BE2C (cell line): Measurements from ENCODE around the gene LINGO4.

Experiments
- DNase-seq: peaks from one replicate; pipeline ENCODE4 v3.0.0-alpha.2; 2020
- H3K27me3 ChIP-seq: fragments of 250-450 bp; sonication (Bioruptor Pico); 2 replicates; pipeline ENCODE4 v1.5.1; 2020; ENCODE audit warnings: mild to moderate bottlenecking
- H3K36me3 ChIP-seq: fragments of 250-450 bp; sonication (Bioruptor Pico); 2 replicates; pipeline ENCODE4 v1.5.1; 2020; ENCODE audit warnings: mild to moderate bottlenecking
- H3K4me1 ChIP-seq: fragments of 250-450 bp; sonication (Bioruptor Pico); 2 replicates; pipeline ENCODE4 v1.5.1; 2020
- H3K4me3 ChIP-seq: 2 replicates; pipeline ENCODE4 v1.5.1; 2011; ENCODE audit warnings: low read depth, low read length
- H3K9me3 ChIP-seq: fragments of 250-450 bp; sonication (Bioruptor Pico); 2 replicates; pipeline ENCODE4 v1.5.1; 2020
- TF ChIP-seq, protein P1 (sequence below): IDR thresholded peaks from 2 replicates; pipeline ENCODE4 v1.5.1; 2012; ENCODE audit warnings: mild to moderate bottlenecking, low read depth, low read length

Gene LINGO4

DNA sequence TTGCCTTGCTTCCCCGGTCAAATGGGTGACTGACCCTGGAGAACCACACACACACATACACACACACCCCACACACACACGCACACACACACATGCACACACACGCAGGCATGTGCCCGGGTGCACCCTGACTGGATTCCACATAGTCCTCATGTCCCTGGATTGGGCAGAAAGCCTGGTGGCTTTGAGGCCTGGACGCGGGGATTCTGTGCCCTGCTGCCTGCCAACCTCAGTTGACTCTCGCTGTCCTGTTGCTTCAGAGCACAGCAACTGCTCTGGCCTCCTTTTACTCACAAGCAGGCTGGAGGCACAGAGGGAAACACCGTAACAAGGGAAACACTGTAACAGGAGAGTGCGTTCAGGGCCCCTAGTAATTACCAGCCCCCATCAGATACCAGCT is 20.0 kb upstream of the LINGO4 start:
- Histone ChIP-seq H3K36me3 (no peaks in the 10 kb centered on the region), H3K27me3 (no peaks in the 10 kb centered on the region), H3K4me1 (peaks cover 44% of the 10 kb centered on the region), H3K9me3 (no peaks in the 10 kb centered on the region), H3K4me3 (no peak overlapping the region)
- no peak for DNase-seq
- TF ChIP-seq, protein P1, sequence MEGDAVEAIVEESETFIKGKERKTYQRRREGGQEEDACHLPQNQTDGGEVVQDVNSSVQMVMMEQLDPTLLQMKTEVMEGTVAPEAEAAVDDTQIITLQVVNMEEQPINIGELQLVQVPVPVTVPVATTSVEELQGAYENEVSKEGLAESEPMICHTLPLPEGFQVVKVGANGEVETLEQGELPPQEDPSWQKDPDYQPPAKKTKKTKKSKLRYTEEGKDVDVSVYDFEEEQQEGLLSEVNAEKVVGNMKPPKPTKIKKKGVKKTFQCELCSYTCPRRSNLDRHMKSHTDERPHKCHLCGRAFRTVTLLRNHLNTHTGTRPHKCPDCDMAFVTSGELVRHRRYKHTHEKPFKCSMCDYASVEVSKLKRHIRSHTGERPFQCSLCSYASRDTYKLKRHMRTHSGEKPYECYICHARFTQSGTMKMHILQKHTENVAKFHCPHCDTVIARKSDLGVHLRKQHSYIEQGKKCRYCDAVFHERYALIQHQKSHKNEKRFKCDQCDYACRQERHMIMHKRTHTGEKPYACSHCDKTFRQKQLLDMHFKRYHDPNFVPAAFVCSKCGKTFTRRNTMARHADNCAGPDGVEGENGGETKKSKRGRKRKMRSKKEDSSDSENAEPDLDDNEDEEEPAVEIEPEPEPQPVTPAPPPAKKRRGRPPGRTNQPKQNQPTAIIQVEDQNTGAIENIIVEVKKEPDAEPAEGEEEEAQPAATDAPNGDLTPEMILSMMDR: no peak

DNA sequence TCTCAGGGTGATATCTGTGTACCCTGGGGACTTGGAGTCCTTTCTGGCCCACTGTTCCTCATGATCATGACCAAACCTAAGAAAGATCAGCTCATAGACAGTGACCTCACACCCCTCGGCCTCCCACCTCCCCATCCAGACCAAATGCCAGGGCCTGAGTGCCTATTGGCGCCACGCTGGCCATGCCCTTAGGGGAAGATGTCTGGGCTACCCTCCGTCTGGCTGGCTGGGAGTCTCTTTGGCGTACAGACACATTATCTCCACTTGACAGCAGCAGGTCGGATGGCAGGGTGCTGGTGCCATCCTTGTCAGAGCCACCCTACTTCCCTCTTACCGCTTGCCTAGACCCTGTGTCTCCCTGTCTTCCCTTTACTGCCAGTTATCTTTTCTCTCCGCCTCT is 18.0 kb upstream of the LINGO4 start:
- peaks cover 30% of the 10 kb centered on the region for H3K4me1 ChIP-seq
- no peaks in the 10 kb centered on the region for H3K27me3 ChIP-seq
- H3K36me3 ChIP-seq: no peaks in the 10 kb centered on the region
- peak; percentile 57 for DNase-seq
- TF ChIP-seq, protein P1: no peak
- H3K4me3 ChIP-seq: no peak overlapping the region
- H3K9me3 ChIP-seq: no peaks in the 10 kb centered on the region

DNA sequence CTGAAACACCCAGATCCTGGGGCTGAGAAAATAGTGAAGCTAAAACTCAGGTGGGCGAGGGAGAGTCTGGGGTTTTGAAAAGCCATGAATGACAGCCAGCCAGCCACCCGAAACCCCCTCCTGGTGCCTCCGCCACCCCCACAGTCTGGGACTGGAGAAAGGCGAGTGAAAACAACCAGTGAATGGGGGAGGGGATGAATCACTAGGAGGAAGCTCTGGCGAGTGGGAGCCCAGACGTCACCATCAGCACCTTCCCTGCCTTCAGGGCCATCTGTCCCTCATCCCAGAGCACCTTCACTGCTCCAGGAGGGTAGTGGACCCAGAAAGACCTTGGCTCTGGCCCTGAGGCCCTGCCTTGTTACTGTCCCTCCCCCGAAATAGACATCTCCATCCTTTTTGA is 17.2 kb upstream of the LINGO4 start:
- TF ChIP-seq, protein P1: no peak
- no peak for DNase-seq
- H3K27me3 ChIP-seq: no peaks in the 10 kb centered on the region
- H3K9me3 ChIP-seq: no peaks in the 10 kb centered on the region
- no peak overlapping the region for H3K4me3 ChIP-seq
- no peaks in the 10 kb centered on the region for H3K36me3 ChIP-seq
- H3K4me1 ChIP-seq: peaks cover 29% of the 10 kb centered on the region

DNA sequence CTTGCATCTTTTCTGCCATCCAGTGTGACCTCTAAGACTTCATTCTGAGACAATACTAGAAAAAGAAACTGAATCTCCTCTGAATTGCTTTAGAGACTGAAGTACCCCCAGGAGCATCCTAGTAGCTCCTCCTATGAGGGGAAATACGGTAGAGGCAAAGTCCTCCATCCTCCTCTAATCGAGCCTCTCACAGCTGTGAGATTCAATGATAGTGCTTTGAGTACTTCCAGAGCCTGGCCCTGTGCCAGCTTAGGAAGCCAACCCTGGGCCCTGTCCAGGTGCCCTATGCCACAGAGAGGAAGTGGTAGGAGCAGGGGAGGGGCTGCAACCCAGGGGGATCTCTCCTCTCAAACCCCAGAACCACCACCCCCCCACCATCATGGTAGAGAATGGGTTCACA is 15.7 kb upstream of the LINGO4 start:
- no peak overlapping the region for H3K4me3 ChIP-seq
- no peaks in the 10 kb centered on the region for H3K9me3 ChIP-seq
- TF ChIP-seq, protein P1: no peak
- H3K36me3 ChIP-seq: no peaks in the 10 kb centered on the region
- peaks cover 29% of the 10 kb centered on the region for H3K4me1 ChIP-seq
- no peaks in the 10 kb centered on the region for H3K27me3 ChIP-seq
- DNase-seq: peak; percentile 76

DNA sequence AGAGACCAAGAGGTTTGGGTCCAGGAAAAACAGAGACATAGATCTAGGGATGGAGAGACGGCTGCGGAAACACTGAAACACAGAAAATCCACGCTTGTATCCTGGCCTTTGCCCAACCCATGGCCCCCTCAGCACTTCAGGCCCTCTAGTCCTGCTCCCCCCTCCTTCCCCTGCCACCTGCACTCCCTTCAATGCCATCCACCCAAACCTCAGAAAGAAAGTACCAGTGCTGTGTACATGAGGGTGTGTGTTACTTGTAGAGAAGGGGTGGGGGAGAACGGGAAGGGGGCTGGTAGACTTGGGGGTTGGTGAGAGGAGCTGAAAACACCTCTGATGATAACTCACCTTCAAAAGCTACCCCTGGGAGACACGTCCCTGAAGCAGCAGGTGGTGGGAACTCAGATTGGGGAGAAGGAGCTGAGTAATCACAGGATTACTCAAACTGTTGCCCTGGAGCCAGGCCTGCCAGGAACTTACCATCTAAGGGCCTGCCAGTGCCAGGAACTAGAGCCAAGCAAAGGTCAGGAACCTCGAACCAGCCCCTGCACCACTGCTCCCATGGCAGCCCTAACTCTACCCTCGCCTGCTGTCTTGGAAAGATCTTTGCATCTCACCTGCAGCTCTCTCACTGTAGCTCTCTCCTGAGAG is 14.9 kb upstream of the LINGO4 start:
- peaks cover 29% of the 10 kb centered on the region for H3K4me1 ChIP-seq
- H3K36me3 ChIP-seq: no peaks in the 10 kb centered on the region
- H3K4me3 ChIP-seq: no peak overlapping the region
- H3K27me3 ChIP-seq: no peaks in the 10 kb centered on the region
- DNase-seq: no peak
- H3K9me3 ChIP-seq: no peaks in the 10 kb centered on the region
- TF ChIP-seq, protein P1: no peak

DNA sequence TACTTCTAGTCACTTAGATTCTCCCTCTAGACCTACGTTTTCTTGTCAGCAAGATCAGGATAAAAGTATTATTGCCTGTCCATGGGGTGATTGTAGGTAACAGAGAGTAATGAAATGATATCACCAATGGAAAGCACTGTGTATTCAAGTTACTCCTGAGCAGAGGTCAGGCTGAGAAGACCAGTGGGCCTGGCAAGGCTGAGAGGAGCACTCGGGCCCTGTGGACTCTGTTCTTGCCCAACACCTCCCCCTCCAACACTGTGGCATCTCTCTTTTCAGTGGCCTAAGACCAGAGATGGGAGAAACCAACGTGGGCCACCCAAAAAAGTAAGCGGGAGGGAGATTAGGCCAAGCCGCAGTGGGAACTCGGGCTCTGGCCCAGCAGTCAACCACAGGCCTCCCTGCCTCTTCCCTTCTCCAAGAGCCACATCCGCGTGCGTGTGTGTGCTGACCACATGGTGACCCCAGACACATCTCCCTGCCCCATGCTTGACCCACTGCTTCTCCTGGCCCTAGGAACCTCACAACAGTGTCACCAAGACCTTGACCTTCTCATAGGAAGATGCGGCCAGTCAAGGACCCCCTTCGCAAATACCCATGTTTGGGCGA is 14.1 kb upstream of the LINGO4 start:
- Histone ChIP-seq H3K36me3 (no peaks in the 10 kb centered on the region), H3K4me1 (peaks cover 29% of the 10 kb centered on the region), H3K27me3 (no peaks in the 10 kb centered on the region), H3K4me3 (no peak overlapping the region), H3K9me3 (no peaks in the 10 kb centered on the region)
- DNase-seq: no peak
- TF ChIP-seq, protein P1: no peak
